WTC11 (cell line): ENCODE measurements around the gene CABP2. TPM values are rescaled to one million over a fixed set of nuclear protein-coding genes. Genes with fewer than 3 reads are reported as not detected.

Experiments
- ATAC-seq: fragments of 200-7000 bp; cut with Tn5 transposase; 2 replicates; pipeline ENCODE4 v1.10.0; 2021; ENCODE audit warnings: mild to moderate bottlenecking, moderate library complexity
- CTCF ChIA-PET: fragments of 300-600 bp; sonication (Branson Sonifier 250); formaldehyde crosslinking; loops from one replicate; lab custom pipeline; 2021; ENCODE audit warnings: antibody characterized with exemption; lab: Charles Lee
- POLR2A ChIA-PET: fragments of 350-600 bp; sonication (Branson Sonifier 250); formaldehyde crosslinking; loops from one replicate; lab custom pipeline; 2021; ENCODE audit warnings: antibody characterized with exemption; lab: Charles Lee
- DNase-seq: peaks from one replicate; pipeline ENCODE4 v3.0.0; 2021; ENCODE audit warnings: low spot score
- H3K27ac Mint-ChIP-seq: 2 replicates; pipeline ENCODE4 v1.8.0; 2021; ENCODE audit warnings: mixed read lengths
- H3K27me3 Mint-ChIP-seq: 2 replicates; pipeline ENCODE4 v1.8.0; 2021; ENCODE audit warnings: low read depth, mild to moderate bottlenecking, moderate library complexity, mixed read lengths
- H3K36me3 Mint-ChIP-seq: 2 replicates; pipeline ENCODE4 v1.8.0; 2021; ENCODE audit warnings: mixed read lengths
- H3K4me1 Mint-ChIP-seq: 2 replicates; pipeline ENCODE4 v1.8.0; 2022; ENCODE audit warnings: mixed read lengths
- H3K4me3 Mint-ChIP-seq: 2 replicates; pipeline ENCODE4 v1.8.0; 2021; ENCODE audit warnings: mild to moderate bottlenecking, moderate library complexity, mixed read lengths
- H3K9me3 Mint-ChIP-seq: 2 replicates; pipeline ENCODE4 v1.8.0; 2021; ENCODE audit warnings: mixed read lengths
- ATF1 ChIP-seq: sonication (generic); formaldehyde crosslinking; IDR thresholded peaks from 2 replicates; pipeline ENCODE4 v1.8.1; 2023; ENCODE audit warnings: mild to moderate bottlenecking, moderate library complexity, missing genetic modification reagents
- EMX1 ChIP-seq: fragments of 250-450 bp; sonication (Bioruptor Pico); IDR thresholded peaks from 2 replicates; pipeline ENCODE4 v1.8.0; 2021; ENCODE audit warnings: mild to moderate bottlenecking
- FOXP1 ChIP-seq: sonication (generic); formaldehyde crosslinking; IDR thresholded peaks from 2 replicates; pipeline ENCODE4 v1.8.0; 2022; ENCODE audit warnings: missing genetic modification reagents, mild to moderate bottlenecking, moderate library complexity, borderline replicate concordance
- GTF2I ChIP-seq: fragments of 250-450 bp; sonication (Bioruptor Pico); conservative IDR thresholded peaks from 2 replicates; pipeline ENCODE4 v1.4.0; 2021; ENCODE audit warnings: mild to moderate bottlenecking
- HMGXB4 ChIP-seq: sonication (generic); formaldehyde crosslinking; IDR thresholded peaks from 2 replicates; pipeline ENCODE4 v1.8.1; 2023; ENCODE audit warnings: mild to moderate bottlenecking, moderate library complexity, missing genetic modification reagents
- IRF2 ChIP-seq: sonication (generic); formaldehyde crosslinking; IDR thresholded peaks from 2 replicates; pipeline ENCODE4 v1.8.0; 2022; ENCODE audit warnings: low read depth, missing genetic modification reagents, borderline replicate concordance
- NFE2L1 ChIP-seq: sonication (generic); formaldehyde crosslinking; IDR thresholded peaks from 2 replicates; pipeline ENCODE4 v1.8.1; 2023; ENCODE audit warnings: missing genetic modification reagents
- NFYB ChIP-seq: sonication (generic); formaldehyde crosslinking; conservative IDR thresholded peaks from 2 replicates; pipeline ENCODE4 v1.8.0; 2022; ENCODE audit warnings: low read depth, missing genetic modification reagents
- NR1H2 ChIP-seq: sonication (generic); formaldehyde crosslinking; IDR thresholded peaks from 2 replicates; pipeline ENCODE4 v1.9.0; 2021; ENCODE audit warnings: mild to moderate bottlenecking, moderate library complexity, missing genetic modification reagents
- OVOL2 ChIP-seq: fragments of 250-450 bp; sonication (Bioruptor Pico); IDR thresholded peaks from 2 replicates; pipeline ENCODE4 v1.9.0; 2021; ENCODE audit warnings: mild to moderate bottlenecking, borderline replicate concordance
- PRRX2 ChIP-seq: fragments of 250-450 bp; sonication (Bioruptor Pico); IDR thresholded peaks from 2 replicates; pipeline ENCODE4 v1.8.0; 2021; ENCODE audit warnings: mild to moderate bottlenecking
- RELA ChIP-seq: sonication (generic); formaldehyde crosslinking; IDR thresholded peaks from 2 replicates; pipeline ENCODE4 v1.8.1; 2022; ENCODE audit warnings: missing genetic modification reagents, mild to moderate bottlenecking, borderline replicate concordance
- SMAD3 ChIP-seq: sonication (generic); formaldehyde crosslinking; IDR thresholded peaks from 2 replicates; pipeline ENCODE4 v1.8.0; 2022; ENCODE audit warnings: missing genetic modification reagents, mild to moderate bottlenecking, borderline replicate concordance
- TCF7 ChIP-seq: sonication (generic); formaldehyde crosslinking; IDR thresholded peaks from 2 replicates; pipeline ENCODE4 v1.8.0; 2022; ENCODE audit warnings: mild to moderate bottlenecking, low read depth, missing genetic modification reagents, moderate library complexity
- ZNF317 ChIP-seq: sonication (generic); formaldehyde crosslinking; IDR thresholded peaks from 2 replicates; pipeline ENCODE4 v1.8.1; 2023; ENCODE audit warnings: low read depth, mild to moderate bottlenecking, moderate library complexity, missing genetic modification reagents, borderline replicate concordance
- ZNF416 ChIP-seq: fragments of 250-450 bp; sonication (Bioruptor Pico); IDR thresholded peaks from 2 replicates; pipeline ENCODE4 v1.9.0; 2021; ENCODE audit warnings: mild to moderate bottlenecking, inconsistent platforms
- ZNF423 ChIP-seq: fragments of 250-450 bp; sonication (Bioruptor Pico); IDR thresholded peaks from 2 replicates; pipeline ENCODE4 v2.1.2; 2022; ENCODE audit warnings: mild to moderate bottlenecking, moderate library complexity
- ZNF512 ChIP-seq: sonication (generic); formaldehyde crosslinking; IDR thresholded peaks from 2 replicates; pipeline ENCODE4 v1.8.1; 2022; ENCODE audit warnings: missing genetic modification reagents, borderline replicate concordance
- ZNF671 ChIP-seq: fragments of 250-450 bp; sonication (Bioruptor Pico); IDR thresholded peaks from 2 replicates; pipeline ENCODE4 v1.8.0; 2021; ENCODE audit warnings: mild to moderate bottlenecking
- total RNA-seq: library from RNA; stranded (reverse); gene quantifications from 3 replicates; pipeline ENCODE4 v1.2.3, GENCODE V29; 2021
- TF ChIP-seq, protein P1 (sequence below): sonication (generic); formaldehyde crosslinking; IDR thresholded peaks from 2 replicates; pipeline ENCODE4 v1.8.0; 2023; ENCODE audit warnings: missing genetic modification reagents
- TF ChIP-seq, protein P2 (sequence below): sonication (generic); formaldehyde crosslinking; IDR thresholded peaks from 2 replicates; pipeline ENCODE4 v1.8.1; 2023; ENCODE audit warnings: mild to moderate bottlenecking, missing genetic modification reagents, moderate library complexity
- TF ChIP-seq, protein P3 (sequence below): sonication (generic); formaldehyde crosslinking; IDR thresholded peaks from 2 replicates; pipeline ENCODE4 v1.8.1; 2022; ENCODE audit warnings: low read depth, mild to moderate bottlenecking, moderate library complexity, missing genetic modification reagents, borderline replicate concordance
- TF ChIP-seq, protein P4 (sequence below): sonication (generic); formaldehyde crosslinking; IDR thresholded peaks from 2 replicates; pipeline ENCODE4 v1.8.0; 2023; ENCODE audit warnings: mild to moderate bottlenecking, missing genetic modification reagents

CABP2 gene
- total RNA-seq, 1 experiment from 2014 or later: not detected

DNA sequence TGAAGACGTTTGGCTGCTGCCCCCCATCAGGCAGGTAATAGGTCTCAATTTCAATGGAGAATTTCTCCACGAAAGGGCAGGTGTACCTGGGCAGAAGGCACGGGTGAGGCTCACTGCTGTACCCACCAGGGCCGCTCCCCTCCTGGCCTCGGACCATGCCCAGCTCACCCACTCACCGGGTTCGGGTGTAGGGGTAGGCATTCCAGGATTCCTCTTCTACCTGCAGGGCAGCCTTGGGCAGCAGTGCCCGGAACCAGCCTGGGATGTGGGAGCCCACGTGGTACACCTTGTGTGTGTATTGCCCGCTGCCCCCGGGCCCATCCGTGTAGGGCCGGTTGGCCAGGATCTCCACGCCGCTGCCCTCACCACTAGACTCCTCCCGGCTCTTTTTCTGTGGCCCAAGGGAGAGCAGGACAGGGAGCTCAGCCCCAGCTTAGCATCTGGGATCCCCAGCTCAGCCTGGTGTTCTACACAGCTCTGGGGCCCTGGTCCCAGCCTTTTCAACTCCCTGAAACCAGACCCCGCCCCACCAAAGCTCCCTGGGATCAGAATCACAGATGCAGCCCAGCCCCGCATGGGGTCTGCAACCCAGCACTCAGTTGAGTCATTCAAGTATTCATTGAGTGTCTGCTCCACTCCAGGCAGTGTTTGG is 20.8 kb downstream of the CABP2 start (continued):
- TF ChIP-seq, protein P1, sequence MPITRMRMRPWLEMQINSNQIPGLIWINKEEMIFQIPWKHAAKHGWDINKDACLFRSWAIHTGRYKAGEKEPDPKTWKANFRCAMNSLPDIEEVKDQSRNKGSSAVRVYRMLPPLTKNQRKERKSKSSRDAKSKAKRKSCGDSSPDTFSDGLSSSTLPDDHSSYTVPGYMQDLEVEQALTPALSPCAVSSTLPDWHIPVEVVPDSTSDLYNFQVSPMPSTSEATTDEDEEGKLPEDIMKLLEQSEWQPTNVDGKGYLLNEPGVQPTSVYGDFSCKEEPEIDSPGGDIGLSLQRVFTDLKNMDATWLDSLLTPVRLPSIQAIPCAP (CRISPR knock-in tag): no peak

DNA sequence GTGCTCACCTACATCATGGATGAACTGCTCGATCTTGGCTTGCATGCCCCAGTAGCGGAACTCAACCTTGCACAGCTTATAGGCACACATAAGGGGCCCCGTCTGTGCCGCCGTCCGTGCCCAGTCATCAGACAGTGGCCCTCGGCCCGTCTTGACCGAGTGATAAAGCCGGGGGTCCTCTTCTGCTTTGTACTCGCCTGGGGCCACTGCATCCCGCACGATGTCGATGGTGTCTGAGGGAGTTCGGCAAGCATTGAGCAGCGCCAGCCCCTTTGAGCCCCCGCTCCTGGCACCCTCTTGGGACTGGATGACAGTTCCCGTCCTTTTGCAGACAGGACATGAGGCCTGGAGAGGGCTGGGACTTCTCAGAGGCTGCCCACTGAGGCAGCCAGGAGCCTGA is 21.4 kb downstream of the CABP2 start:
- no peak for ATAC-seq
- H3K27ac Mint-ChIP-seq: no peak overlapping the region
- ChIA-PET POLR2A (no interaction called here), CTCF (no interaction called here)
- H3K9me3 Mint-ChIP-seq: no peaks in the 10 kb centered on the region
- H3K36me3 Mint-ChIP-seq: no peaks in the 10 kb centered on the region
- TF ChIP-seq NFE2L1 (CRISPR knock-in tag) (no peak), IRF2 (no peak), ZNF671 (CRISPR knock-in tag) (no peak), ZNF512 (CRISPR knock-in tag) (no peak), FOXP1 (CRISPR knock-in tag) (no peak), ZNF416 (CRISPR knock-in tag) (no peak), NFYB (CRISPR knock-in tag) (no peak), EMX1 (CRISPR knock-in tag) (no peak), ZNF423 (CRISPR knock-in tag) (no peak), PRRX2 (no peak), OVOL2 (CRISPR knock-in tag) (no peak), ZNF317 (CRISPR knock-in tag) (no peak), NR1H2 (CRISPR knock-in tag) (no peak), GTF2I (CRISPR knock-in tag) (no peak), TCF7 (CRISPR knock-in tag) (no peak)
- TF ChIP-seq, protein P2, sequence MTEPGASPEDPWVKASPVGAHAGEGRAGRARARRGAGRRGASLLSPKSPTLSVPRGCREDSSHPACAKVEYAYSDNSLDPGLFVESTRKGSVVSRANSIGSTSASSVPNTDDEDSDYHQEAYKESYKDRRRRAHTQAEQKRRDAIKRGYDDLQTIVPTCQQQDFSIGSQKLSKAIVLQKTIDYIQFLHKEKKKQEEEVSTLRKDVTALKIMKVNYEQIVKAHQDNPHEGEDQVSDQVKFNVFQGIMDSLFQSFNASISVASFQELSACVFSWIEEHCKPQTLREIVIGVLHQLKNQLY: no peak
- TF ChIP-seq, protein P3, sequence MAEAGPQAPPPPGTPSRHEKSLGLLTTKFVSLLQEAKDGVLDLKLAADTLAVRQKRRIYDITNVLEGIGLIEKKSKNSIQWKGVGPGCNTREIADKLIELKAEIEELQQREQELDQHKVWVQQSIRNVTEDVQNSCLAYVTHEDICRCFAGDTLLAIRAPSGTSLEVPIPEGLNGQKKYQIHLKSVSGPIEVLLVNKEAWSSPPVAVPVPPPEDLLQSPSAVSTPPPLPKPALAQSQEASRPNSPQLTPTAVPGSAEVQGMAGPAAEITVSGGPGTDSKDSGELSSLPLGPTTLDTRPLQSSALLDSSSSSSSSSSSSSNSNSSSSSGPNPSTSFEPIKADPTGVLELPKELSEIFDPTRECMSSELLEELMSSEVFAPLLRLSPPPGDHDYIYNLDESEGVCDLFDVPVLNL (CRISPR knock-in tag): no peak
- peaks cover 17% of the 10 kb centered on the region for H3K4me1 Mint-ChIP-seq
- no peak for DNase-seq
- H3K27me3 Mint-ChIP-seq: peaks cover 12% of the 10 kb centered on the region
- no peak overlapping the region for H3K4me3 Mint-ChIP-seq

GRCh38 chr11:67500831-67501715 is 22.2 kb downstream of the CABP2 start:
- CTCF ChIA-PET: no interaction called here
- POLR2A ChIA-PET: no interaction called here
- TF ChIP-seq RELA (CRISPR knock-in tag) (no peak), HMGXB4 (CRISPR knock-in tag) (no peak), ATF1 (CRISPR knock-in tag) (no peak), SMAD3 (no peak), EMX1 (CRISPR knock-in tag) (no peak)
- TF ChIP-seq, protein P4, sequence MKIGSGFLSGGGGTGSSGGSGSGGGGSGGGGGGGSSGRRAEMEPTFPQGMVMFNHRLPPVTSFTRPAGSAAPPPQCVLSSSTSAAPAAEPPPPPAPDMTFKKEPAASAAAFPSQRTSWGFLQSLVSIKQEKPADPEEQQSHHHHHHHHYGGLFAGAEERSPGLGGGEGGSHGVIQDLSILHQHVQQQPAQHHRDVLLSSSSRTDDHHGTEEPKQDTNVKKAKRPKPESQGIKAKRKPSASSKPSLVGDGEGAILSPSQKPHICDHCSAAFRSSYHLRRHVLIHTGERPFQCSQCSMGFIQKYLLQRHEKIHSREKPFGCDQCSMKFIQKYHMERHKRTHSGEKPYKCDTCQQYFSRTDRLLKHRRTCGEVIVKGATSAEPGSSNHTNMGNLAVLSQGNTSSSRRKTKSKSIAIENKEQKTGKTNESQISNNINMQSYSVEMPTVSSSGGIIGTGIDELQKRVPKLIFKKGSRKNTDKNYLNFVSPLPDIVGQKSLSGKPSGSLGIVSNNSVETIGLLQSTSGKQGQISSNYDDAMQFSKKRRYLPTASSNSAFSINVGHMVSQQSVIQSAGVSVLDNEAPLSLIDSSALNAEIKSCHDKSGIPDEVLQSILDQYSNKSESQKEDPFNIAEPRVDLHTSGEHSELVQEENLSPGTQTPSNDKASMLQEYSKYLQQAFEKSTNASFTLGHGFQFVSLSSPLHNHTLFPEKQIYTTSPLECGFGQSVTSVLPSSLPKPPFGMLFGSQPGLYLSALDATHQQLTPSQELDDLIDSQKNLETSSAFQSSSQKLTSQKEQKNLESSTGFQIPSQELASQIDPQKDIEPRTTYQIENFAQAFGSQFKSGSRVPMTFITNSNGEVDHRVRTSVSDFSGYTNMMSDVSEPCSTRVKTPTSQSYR (CRISPR knock-in tag): no peak

More at GRCh38 chr11:67500831-67501715, 22.2 kb downstream of the CABP2 start:
- Mint-ChIP-seq H3K4me1 (peaks cover 9% of the 10 kb centered on the region), H3K36me3 (no peaks in the 10 kb centered on the region), H3K27me3 (peaks cover 12% of the 10 kb centered on the region), H3K9me3 (no peaks in the 10 kb centered on the region), H3K27ac (no peak overlapping the region), H3K4me3 (no peak overlapping the region)
- DNase-seq (no peak), ATAC-seq (no peak)
